ENCODE results near the gene PTDSS2. TPM values are rescaled to one million over a fixed set of nuclear protein-coding genes. Genes with fewer than 3 reads are reported as not detected.
A peak's percentile ranks its signal among the peaks of the same experiment; 100 is the strongest.

The PTDSS2 gene
- total and polyA plus RNA-seq, 9 of the 15 experiments (the other 6 are each of a cell fraction or from before 2014, with no cell fraction given), result 0.45 to 53.9 (median 17.2) TPM

DNA sequence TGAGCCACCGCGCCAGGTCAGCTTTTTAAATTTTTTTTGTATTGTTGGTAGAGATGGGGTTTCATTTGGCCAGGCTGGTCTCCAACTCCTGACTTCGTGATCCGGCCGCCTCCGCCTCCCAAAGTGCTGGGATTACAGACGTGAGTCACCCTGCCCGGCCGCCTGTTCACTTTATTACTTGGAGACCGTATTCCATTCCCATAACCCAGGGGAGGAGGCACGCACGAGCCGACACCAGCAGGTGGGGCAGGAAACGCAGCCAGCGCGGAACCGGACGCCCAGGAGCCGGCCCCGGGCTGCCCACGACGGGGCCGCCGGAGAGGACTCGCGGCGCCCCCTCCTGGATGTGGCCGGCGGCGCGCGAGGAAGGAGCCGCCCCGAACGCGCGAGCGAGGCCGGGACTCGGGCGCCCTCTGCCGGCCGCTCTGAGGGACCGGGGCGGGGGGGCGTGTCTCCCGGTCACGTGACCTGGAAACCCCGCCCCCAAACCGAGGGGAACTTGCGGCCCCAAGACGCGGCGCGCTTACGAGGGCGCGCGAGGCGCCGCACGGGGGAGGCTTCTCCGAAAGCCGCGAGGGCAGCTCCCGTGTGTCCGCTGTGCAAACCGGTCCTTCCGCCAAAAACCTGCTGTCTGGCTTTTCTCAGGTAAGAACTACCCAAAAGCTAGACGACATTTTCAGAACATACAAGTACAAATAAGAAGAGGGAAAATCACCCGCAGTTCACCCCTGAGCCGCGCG, 68.6 kb downstream of the PTDSS2 start (continued):
- TF ChIP-seq, protein P1, sequence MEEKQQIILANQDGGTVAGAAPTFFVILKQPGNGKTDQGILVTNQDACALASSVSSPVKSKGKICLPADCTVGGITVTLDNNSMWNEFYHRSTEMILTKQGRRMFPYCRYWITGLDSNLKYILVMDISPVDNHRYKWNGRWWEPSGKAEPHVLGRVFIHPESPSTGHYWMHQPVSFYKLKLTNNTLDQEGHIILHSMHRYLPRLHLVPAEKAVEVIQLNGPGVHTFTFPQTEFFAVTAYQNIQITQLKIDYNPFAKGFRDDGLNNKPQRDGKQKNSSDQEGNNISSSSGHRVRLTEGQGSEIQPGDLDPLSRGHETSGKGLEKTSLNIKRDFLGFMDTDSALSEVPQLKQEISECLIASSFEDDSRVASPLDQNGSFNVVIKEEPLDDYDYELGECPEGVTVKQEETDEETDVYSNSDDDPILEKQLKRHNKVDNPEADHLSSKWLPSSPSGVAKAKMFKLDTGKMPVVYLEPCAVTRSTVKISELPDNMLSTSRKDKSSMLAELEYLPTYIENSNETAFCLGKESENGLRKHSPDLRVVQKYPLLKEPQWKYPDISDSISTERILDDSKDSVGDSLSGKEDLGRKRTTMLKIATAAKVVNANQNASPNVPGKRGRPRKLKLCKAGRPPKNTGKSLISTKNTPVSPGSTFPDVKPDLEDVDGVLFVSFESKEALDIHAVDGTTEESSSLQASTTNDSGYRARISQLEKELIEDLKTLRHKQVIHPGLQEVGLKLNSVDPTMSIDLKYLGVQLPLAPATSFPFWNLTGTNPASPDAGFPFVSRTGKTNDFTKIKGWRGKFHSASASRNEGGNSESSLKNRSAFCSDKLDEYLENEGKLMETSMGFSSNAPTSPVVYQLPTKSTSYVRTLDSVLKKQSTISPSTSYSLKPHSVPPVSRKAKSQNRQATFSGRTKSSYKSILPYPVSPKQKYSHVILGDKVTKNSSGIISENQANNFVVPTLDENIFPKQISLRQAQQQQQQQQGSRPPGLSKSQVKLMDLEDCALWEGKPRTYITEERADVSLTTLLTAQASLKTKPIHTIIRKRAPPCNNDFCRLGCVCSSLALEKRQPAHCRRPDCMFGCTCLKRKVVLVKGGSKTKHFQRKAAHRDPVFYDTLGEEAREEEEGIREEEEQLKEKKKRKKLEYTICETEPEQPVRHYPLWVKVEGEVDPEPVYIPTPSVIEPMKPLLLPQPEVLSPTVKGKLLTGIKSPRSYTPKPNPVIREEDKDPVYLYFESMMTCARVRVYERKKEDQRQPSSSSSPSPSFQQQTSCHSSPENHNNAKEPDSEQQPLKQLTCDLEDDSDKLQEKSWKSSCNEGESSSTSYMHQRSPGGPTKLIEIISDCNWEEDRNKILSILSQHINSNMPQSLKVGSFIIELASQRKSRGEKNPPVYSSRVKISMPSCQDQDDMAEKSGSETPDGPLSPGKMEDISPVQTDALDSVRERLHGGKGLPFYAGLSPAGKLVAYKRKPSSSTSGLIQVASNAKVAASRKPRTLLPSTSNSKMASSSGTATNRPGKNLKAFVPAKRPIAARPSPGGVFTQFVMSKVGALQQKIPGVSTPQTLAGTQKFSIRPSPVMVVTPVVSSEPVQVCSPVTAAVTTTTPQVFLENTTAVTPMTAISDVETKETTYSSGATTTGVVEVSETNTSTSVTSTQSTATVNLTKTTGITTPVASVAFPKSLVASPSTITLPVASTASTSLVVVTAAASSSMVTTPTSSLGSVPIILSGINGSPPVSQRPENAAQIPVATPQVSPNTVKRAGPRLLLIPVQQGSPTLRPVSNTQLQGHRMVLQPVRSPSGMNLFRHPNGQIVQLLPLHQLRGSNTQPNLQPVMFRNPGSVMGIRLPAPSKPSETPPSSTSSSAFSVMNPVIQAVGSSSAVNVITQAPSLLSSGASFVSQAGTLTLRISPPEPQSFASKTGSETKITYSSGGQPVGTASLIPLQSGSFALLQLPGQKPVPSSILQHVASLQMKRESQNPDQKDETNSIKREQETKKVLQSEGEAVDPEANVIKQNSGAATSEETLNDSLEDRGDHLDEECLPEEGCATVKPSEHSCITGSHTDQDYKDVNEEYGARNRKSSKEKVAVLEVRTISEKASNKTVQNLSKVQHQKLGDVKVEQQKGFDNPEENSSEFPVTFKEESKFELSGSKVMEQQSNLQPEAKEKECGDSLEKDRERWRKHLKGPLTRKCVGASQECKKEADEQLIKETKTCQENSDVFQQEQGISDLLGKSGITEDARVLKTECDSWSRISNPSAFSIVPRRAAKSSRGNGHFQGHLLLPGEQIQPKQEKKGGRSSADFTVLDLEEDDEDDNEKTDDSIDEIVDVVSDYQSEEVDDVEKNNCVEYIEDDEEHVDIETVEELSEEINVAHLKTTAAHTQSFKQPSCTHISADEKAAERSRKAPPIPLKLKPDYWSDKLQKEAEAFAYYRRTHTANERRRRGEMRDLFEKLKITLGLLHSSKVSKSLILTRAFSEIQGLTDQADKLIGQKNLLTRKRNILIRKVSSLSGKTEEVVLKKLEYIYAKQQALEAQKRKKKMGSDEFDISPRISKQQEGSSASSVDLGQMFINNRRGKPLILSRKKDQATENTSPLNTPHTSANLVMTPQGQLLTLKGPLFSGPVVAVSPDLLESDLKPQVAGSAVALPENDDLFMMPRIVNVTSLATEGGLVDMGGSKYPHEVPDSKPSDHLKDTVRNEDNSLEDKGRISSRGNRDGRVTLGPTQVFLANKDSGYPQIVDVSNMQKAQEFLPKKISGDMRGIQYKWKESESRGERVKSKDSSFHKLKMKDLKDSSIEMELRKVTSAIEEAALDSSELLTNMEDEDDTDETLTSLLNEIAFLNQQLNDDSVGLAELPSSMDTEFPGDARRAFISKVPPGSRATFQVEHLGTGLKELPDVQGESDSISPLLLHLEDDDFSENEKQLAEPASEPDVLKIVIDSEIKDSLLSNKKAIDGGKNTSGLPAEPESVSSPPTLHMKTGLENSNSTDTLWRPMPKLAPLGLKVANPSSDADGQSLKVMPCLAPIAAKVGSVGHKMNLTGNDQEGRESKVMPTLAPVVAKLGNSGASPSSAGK (IDR thresholded peaks at IDR 0.05), result peak; percentile 99
- TF ChIP-seq PYGO2 (tag; IDR thresholded peaks at IDR 0.05), result no peak
- TF ChIP-seq RBBP5 (IDR thresholded peaks at IDR 0.05; ENCODE audit: borderline replicate concordance, insufficient read depth, low read length, poor library complexity, severe bottlenecking), result peak; percentile 61
- peak; percentile 90 for TF ChIP-seq MYC (IDR thresholded peaks at IDR 0.05; ENCODE audit: low read depth, low read length)
- TF ChIP-seq MYC (CRISPR knock-in tag; IDR thresholded peaks at IDR 0.05; ENCODE audit: borderline replicate concordance, low read depth), result no peak
- TF ChIP-seq XRCC5 (IDR thresholded peaks at IDR 0.05; ENCODE audit: low read depth, low read length), result peak; percentile 90
- no peak for TF ChIP-seq ZC3H8 (IDR thresholded peaks at IDR 0.05)
- TF ChIP-seq PHB2 (IDR thresholded peaks at IDR 0.05; ENCODE audit: low read depth), result no peak
- TF ChIP-seq NCOA2 (IDR thresholded peaks at IDR 0.05; ENCODE audit: partially characterized antibody in 2 of 2), result no peak
- no peak for TF ChIP-seq ZBTB8A (IDR thresholded peaks at IDR 0.05; ENCODE audit: partially characterized antibody)
- TF ChIP-seq THRAP3 (IDR thresholded peaks at IDR 0.05; ENCODE audit: borderline replicate concordance), result no peak
- no peak for TF ChIP-seq HIVEP1 (CRISPR knock-in tag; IDR thresholded peaks at IDR 0.05)
- peak; percentile 75 for TF ChIP-seq GABPB1 (CRISPR knock-in tag; IDR thresholded peaks at IDR 0.05)
